Thoracic aorta (tissue), 2 donors: Measurements from ENCODE around the gene PSMA1. TPM values are rescaled to one million over a fixed set of nuclear protein-coding genes. Genes with fewer than 3 reads are reported as not detected.

ENCODE experiments used
- ATAC-seq: fragments of 150-250 bp; one replicate; pipeline ENCODE4 v1.8.0; 2017; ENCODE audit warnings: low read depth; ENCODE audit not compliant: insufficient number of reproducible peaks, low FRiP score
- DNase-seq: peaks from one replicate; pipeline ENCODE4 v3.0.0-alpha.2; 2020; ENCODE audit warnings: low spot score
- H3K27ac ChIP-seq, 2 donors: fragments of 200-600 bp; sonication (generic); 1 replicate in 1 of 2; 2 replicates in 1 of 2; pipeline ENCODE4 v1.5.1; 2016; ENCODE audit warnings: mild to moderate bottlenecking in 2 of 2, moderate library complexity in 2 of 2
- H3K27me3 ChIP-seq: fragments of 200-600 bp; sonication (generic); replicated peaks from 2 replicates; pipeline ENCODE4 v1.6.0; 2016; ENCODE audit warnings: mild to moderate bottlenecking; ENCODE audit not compliant: insufficient read depth
- H3K36me3 ChIP-seq: fragments of 200-600 bp; sonication (generic); one replicate; pipeline ENCODE4 v1.5.1; 2016
- H3K4me1 ChIP-seq, 2 donors: fragments of 200-600 bp; sonication (generic); 1 replicate in 1 of 2; 2 replicates in 1 of 2; pipeline versions ENCODE4 v1.5.1 to v1.6.0; 2016; ENCODE audit warnings: low read depth in 2 of 2, mild to moderate bottlenecking in 1 of 2; ENCODE audit not compliant: control insufficient read depth in 1 of 2
- H3K4me3 ChIP-seq: fragments of 200-600 bp; sonication (generic); 2 replicates; pipeline ENCODE4 v1.5.1; 2016; ENCODE audit warnings: mild to moderate bottlenecking
- H3K9me3 ChIP-seq: fragments of 200-600 bp; sonication (generic); 2 replicates; pipeline ENCODE4 v1.5.1; 2016
- CTCF ChIP-seq: fragments of 200-600 bp; sonication (generic); IDR thresholded peaks from one replicate; pipeline ENCODE4 v1.5.1; 2019; ENCODE audit warnings: antibody characterized with exemption
- total RNA-seq, 2 donors: library from RNA; depleted of rRNA; stranded (reverse); fragments of >200 nt; gene quantifications; one replicate each; pipeline versions ENCODE4 v1.1.0 to v1.2.3, GENCODE V29; 2016

Gene PSMA1
- total RNA-seq, 2 donors from 2014 or later = 89.1 to 97.8 TPM

GRCh38 chr11:14529951-14530350 is 9.8 kb upstream of the PSMA1 start:
- Histone ChIP-seq H3K27me3 (no peaks in the 10 kb centered on the region), H3K9me3 (no peaks in the 10 kb centered on the region), H3K4me3 (no peak overlapping the region), H3K27ac (no peak overlapping the region), H3K36me3 (no peaks in the 10 kb centered on the region), H3K4me1 (no peaks in the 10 kb centered on the region)
- DNase-seq (no peak), ATAC-seq (no peak)
- TF ChIP-seq CTCF = no peak

- H3K36me3 ChIP-seq = no peaks in the 10 kb centered on the region
- H3K4me3 ChIP-seq = no peak overlapping the region
- ATAC-seq (no peak), DNase-seq (no peak)
- no peaks in the 10 kb centered on the region for H3K4me1 ChIP-seq
- TF ChIP-seq CTCF = no peak
- H3K27me3 ChIP-seq = no peaks in the 10 kb centered on the region
- no peaks in the 10 kb centered on the region for H3K9me3 ChIP-seq
- no peak overlapping the region for H3K27ac ChIP-seq
Observed at GRCh38 chr11:14529321-14529720, 9.1 kb upstream of the PSMA1 start.

GRCh38 chr11:14522801-14523200 is 2.6 kb upstream of the PSMA1 start:
- DNase-seq (no peak), ATAC-seq (no peak)
- Histone ChIP-seq H3K9me3 (no peaks in the 10 kb centered on the region), H3K4me3 (no peak overlapping the region), H3K36me3 (no peaks in the 10 kb centered on the region), H3K4me1 (peaks cover 10 to 20% of the 10 kb centered on the region in 2 donors), H3K27me3 (no peaks in the 10 kb centered on the region), H3K27ac (no peak overlapping the region)
- no peak for TF ChIP-seq CTCF

- Histone ChIP-seq H3K27me3 (no peaks in the 10 kb centered on the region), H3K27ac (no peak overlapping the region), H3K36me3 (no peaks in the 10 kb centered on the region), H3K4me1 (peaks cover 10 to 20% of the 10 kb centered on the region in 2 donors), H3K4me3 (no peak overlapping the region), H3K9me3 (no peaks in the 10 kb centered on the region)
- DNase-seq (no peak), ATAC-seq (no peak)
- TF ChIP-seq CTCF = no peak
Observed at GRCh38 chr11:14522245-14522644, 2.1 kb upstream of the PSMA1 start.

- ATAC-seq (no peak), DNase-seq (no peak)
- Histone ChIP-seq H3K27me3 (no peaks in the 10 kb centered on the region), H3K4me3 (peak overlapping the region; percentile 85), H3K27ac (peak overlapping the region; percentile 77 to 85), H3K4me1 (peaks cover 10 to 20% of the 10 kb centered on the region in 2 donors), H3K36me3 (peaks cover 6% of the 10 kb centered on the region), H3K9me3 (no peaks in the 10 kb centered on the region)
- TF ChIP-seq CTCF = no peak
Observed at GRCh38 chr11:14520747-14521151, 563 bp upstream of the PSMA1 start.
